Keratinocyte (primary cell): ENCODE measurements around the gene MTUS2. TPM values are rescaled to one million over a fixed set of nuclear protein-coding genes. Genes with fewer than 3 reads are reported as not detected.

ENCODE experiments used
- DNase-seq: peaks from one replicate; pipeline ENCODE4 v3.0.0-alpha.2; 2011; ENCODE audit warnings: low read depth, missing footprints, low spot score
- FAIRE-seq: peaks from 2 replicates; lab custom pipeline; 2011; peaks lifted over from hg19 to GRCh38; lab: Jason Lieb, UNC
- H2AFZ ChIP-seq: 2 replicates; pipeline ENCODE4 v1.6.0; 2012; ENCODE audit warnings: low read length, control low read depth, inconsistent platforms; ENCODE audit not compliant: control insufficient read depth
- H3K27ac ChIP-seq: 2 replicates; pipeline ENCODE4 v1.5.1; 2011; ENCODE audit warnings: low read length; ENCODE audit not compliant: control insufficient read depth, insufficient read depth
- H3K27me3 ChIP-seq: 3 replicates; pipeline ENCODE4 v1.6.0; 2011; ENCODE audit warnings: low read length; ENCODE audit not compliant: control insufficient read depth, insufficient read depth; ENCODE audit errors: extremely low read depth
- H3K36me3 ChIP-seq, 2 experiments: 2 replicates in 1 of 2; 3 replicates in 1 of 2; pipeline ENCODE4 v1.5.1; 2011; ENCODE audit warnings: low read length in 2 of 2, mild to moderate bottlenecking in 1 of 2; ENCODE audit not compliant: control insufficient read depth in 2 of 2, insufficient read depth in 2 of 2; ENCODE audit errors: extremely low read depth in 1 of 2
- H3K4me1 ChIP-seq: 3 replicates; pipeline ENCODE4 v1.5.1; 2011; ENCODE audit warnings: low read length; ENCODE audit not compliant: control insufficient read depth, insufficient read depth; ENCODE audit errors: extremely low read depth
- H3K4me2 ChIP-seq: 3 replicates; pipeline ENCODE4 v1.6.0; 2011; ENCODE audit warnings: low read depth, low read length; ENCODE audit not compliant: control insufficient read depth, insufficient read depth; ENCODE audit errors: extremely low read depth
- H3K4me3 ChIP-seq, 3 experiments: fragments of 200-600 bp in 1 of 3; sonication (generic) in 1 of 3; 2 replicates in 2 of 3; 3 replicates in 1 of 3; pipeline ENCODE4 v1.5.1; 2011 to 2016; ENCODE audit warnings: low read length in 3 of 3, mild to moderate bottlenecking in 3 of 3, control low read depth in 2 of 3, inconsistent platforms in 1 of 3, low read depth in 1 of 3, mixed read lengths in 1 of 3, mixed run types in 1 of 3, moderate library complexity in 1 of 3; ENCODE audit not compliant: control insufficient read depth in 2 of 3, insufficient read depth in 2 of 3; ENCODE audit errors: extremely low read depth in 1 of 3
- H3K79me2 ChIP-seq: 2 replicates; pipeline ENCODE4 v1.6.0; 2012; ENCODE audit warnings: low read length; ENCODE audit not compliant: control insufficient read depth, insufficient read depth
- H3K9ac ChIP-seq: 3 replicates; pipeline ENCODE4 v1.6.0; 2011; ENCODE audit warnings: low read length; ENCODE audit not compliant: control insufficient read depth, insufficient read depth; ENCODE audit errors: extremely low read depth
- H3K9me1 ChIP-seq: 3 replicates; pipeline ENCODE4 v1.6.0; 2011; ENCODE audit warnings: low read length; ENCODE audit not compliant: control insufficient read depth, insufficient read depth; ENCODE audit errors: extremely low read depth
- H3K9me3 ChIP-seq: 2 replicates; pipeline ENCODE4 v1.5.1; 2012; ENCODE audit warnings: low read depth, low read length; ENCODE audit not compliant: control insufficient read depth
- H4K20me1 ChIP-seq: 3 replicates; pipeline ENCODE4 v1.6.0; 2011; ENCODE audit warnings: low read length; ENCODE audit not compliant: control insufficient read depth, insufficient read depth; ENCODE audit errors: extremely low read depth
- CTCF ChIP-seq, 3 experiments: IDR thresholded peaks in 1 of 3; conservative IDR thresholded peaks in 1 of 3; optimal IDR thresholded peaks in 1 of 3; 2 replicates in 2 of 3; 3 replicates in 1 of 3; pipeline versions ENCODE3 to v1.5.1; 2011; ENCODE audit warnings: low read length in 3 of 3, mild to moderate bottlenecking in 3 of 3, moderate library complexity in 2 of 3, control low read depth in 1 of 3, inconsistent platforms in 1 of 3; ENCODE audit not compliant: insufficient read depth in 2 of 3; ENCODE audit errors: extremely low read depth in 1 of 3
- EZH2 ChIP-seq: IDR thresholded peaks from one replicate; pipeline ENCODE4 v1.6.1; 2012; ENCODE audit warnings: inconsistent platforms, mild to moderate bottlenecking, low read length, moderate library complexity
- dilution Hi-C: fragments of 300-500 bp; cut with MboI; formaldehyde crosslinking; loops from one replicate; pipeline ENCODE4 v1.7.0; 2020; ENCODE audit warnings: low sequenced_read_pairs; ENCODE audit not compliant: extremely low pct_ligation_motif_present
- polyA plus RNA-seq, 5 experiments: library from polyadenylated mRNA; depleted of rRNA in 3 of 5; stranded (reverse) in 3 of 5; stranded (forward) in 1 of 5; unstranded in 1 of 5; fragments of >200 nt; gene quantifications; 1 replicate in 1 of 5; 2 replicates in 3 of 5; 3 replicates in 1 of 5; pipeline versions ENCODE4 v1.2.1 to v1.2.3, GENCODE V29; 2011 to 2012; ENCODE audit warnings: missing spikeins in 2 of 5, low read depth in 1 of 5, low replicate concordance in 1 of 5

The MTUS2 gene
- polyA plus RNA-seq, 1 donor (not counting 4 experiments of a cell fraction or from before 2014, with no cell fraction given) = 0.17 TPM

GRCh38 chr13:28964803-28965202 is 144.7 kb downstream of the MTUS2 start:
- Histone ChIP-seq H4K20me1 (no peaks in the 10 kb centered on the region), H3K9ac (no peak overlapping the region), H3K4me2 (no peak overlapping the region), H3K79me2 (no peaks in the 10 kb centered on the region), H3K4me1 (no peaks in the 10 kb centered on the region), H3K9me3 (no peaks in the 10 kb centered on the region), H3K27ac (no peak overlapping the region), H2AFZ (no peak overlapping the region), H3K4me3 (no peak overlapping the region), H3K27me3 (no peaks in the 10 kb centered on the region), H3K36me3 (no peaks in the 10 kb centered on the region), H3K9me1 (no peaks in the 10 kb centered on the region)
- TF ChIP-seq CTCF (optimal IDR thresholded peaks at IDR 0.05 in 1 of 3, IDR thresholded peaks at IDR 0.05 in 1 of 3, conservative IDR thresholded peaks at IDR 0.05 in 1 of 3; ENCODE audit: extremely low read depth in 1 of 3, insufficient read depth in 2 of 3, low read length in 3 of 3) = no peak
- no peak for TF ChIP-seq EZH2
- dilution Hi-C loops = no loop called here
- no peak for FAIRE-seq
- no peak for DNase-seq

- no peak overlapping the region for H3K27ac ChIP-seq
- H3K4me3 ChIP-seq = no peak overlapping the region
- dilution Hi-C loops = no loop called here
- H4K20me1 ChIP-seq = no peaks in the 10 kb centered on the region
- no peaks in the 10 kb centered on the region for H3K36me3 ChIP-seq
- no peak overlapping the region for H2AFZ ChIP-seq
- H3K9me3 ChIP-seq = no peaks in the 10 kb centered on the region
- H3K27me3 ChIP-seq = no peaks in the 10 kb centered on the region
- no peak for DNase-seq
- H3K9me1 ChIP-seq = no peaks in the 10 kb centered on the region
- no peak overlapping the region for H3K9ac ChIP-seq
- TF ChIP-seq CTCF (optimal IDR thresholded peaks at IDR 0.05 in 1 of 3, IDR thresholded peaks at IDR 0.05 in 1 of 3, conservative IDR thresholded peaks at IDR 0.05 in 1 of 3; ENCODE audit: extremely low read depth in 1 of 3, insufficient read depth in 2 of 3, low read length in 3 of 3) (no peak), EZH2 (no peak)
- H3K79me2 ChIP-seq = no peaks in the 10 kb centered on the region
- no peaks in the 10 kb centered on the region for H3K4me1 ChIP-seq
- H3K4me2 ChIP-seq = no peak overlapping the region
- no peak for FAIRE-seq
Observed at GRCh38 chr13:28967029-28967915, 147.1 kb downstream of the MTUS2 start.
